22Rv1 (cell line): ENCODE measurements around the gene IP6K1.

Experiments
- H3K27ac ChIP-seq: fragments of 450-650 bp; 2 replicates; pipeline ENCODE4 v1.5.1; 2017
- ZFX ChIP-seq: fragments of 450-650 bp; IDR thresholded peaks from 2 replicates; pipeline ENCODE4 v1.6.1; 2017; ENCODE audit warnings: antibody characterized with exemption, borderline replicate concordance
- TF ChIP-seq, protein P1 (sequence below): fragments of 450-650 bp; IDR thresholded peaks from 2 replicates; pipeline ENCODE4 v1.5.1; 2017; ENCODE audit warnings: mild to moderate bottlenecking

IP6K1 gene

DNA sequence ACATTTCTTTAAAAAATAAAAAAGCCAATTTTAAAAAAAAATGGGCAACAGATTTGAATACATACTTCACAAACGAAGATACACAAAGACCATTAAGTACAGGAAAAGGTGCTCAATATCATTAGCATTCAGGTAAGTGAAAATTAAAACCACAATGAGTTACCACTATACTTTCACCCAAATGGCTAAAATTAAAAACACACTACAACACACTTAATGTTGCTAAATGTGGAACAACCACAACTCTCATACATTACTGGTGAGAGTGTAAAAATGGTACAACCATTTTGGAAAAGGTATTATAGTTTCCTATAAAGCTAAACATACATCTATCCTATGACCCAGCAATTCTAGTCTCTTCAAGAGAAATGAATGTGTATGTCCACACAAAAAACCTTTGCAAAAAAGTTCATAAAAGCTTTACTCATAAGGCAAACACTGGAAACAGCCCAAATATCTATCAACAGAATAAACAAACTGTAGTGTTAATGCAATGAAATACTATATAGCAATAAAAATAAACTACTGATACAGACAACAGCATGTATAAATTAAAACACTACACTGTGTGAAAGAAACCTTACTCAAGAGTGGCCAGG, 14.9 kb downstream of the IP6K1 start:
- TF ChIP-seq ZFX = no peak
- TF ChIP-seq, protein P1, sequence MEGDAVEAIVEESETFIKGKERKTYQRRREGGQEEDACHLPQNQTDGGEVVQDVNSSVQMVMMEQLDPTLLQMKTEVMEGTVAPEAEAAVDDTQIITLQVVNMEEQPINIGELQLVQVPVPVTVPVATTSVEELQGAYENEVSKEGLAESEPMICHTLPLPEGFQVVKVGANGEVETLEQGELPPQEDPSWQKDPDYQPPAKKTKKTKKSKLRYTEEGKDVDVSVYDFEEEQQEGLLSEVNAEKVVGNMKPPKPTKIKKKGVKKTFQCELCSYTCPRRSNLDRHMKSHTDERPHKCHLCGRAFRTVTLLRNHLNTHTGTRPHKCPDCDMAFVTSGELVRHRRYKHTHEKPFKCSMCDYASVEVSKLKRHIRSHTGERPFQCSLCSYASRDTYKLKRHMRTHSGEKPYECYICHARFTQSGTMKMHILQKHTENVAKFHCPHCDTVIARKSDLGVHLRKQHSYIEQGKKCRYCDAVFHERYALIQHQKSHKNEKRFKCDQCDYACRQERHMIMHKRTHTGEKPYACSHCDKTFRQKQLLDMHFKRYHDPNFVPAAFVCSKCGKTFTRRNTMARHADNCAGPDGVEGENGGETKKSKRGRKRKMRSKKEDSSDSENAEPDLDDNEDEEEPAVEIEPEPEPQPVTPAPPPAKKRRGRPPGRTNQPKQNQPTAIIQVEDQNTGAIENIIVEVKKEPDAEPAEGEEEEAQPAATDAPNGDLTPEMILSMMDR = no peak
- no peak overlapping the region for H3K27ac ChIP-seq

DNA sequence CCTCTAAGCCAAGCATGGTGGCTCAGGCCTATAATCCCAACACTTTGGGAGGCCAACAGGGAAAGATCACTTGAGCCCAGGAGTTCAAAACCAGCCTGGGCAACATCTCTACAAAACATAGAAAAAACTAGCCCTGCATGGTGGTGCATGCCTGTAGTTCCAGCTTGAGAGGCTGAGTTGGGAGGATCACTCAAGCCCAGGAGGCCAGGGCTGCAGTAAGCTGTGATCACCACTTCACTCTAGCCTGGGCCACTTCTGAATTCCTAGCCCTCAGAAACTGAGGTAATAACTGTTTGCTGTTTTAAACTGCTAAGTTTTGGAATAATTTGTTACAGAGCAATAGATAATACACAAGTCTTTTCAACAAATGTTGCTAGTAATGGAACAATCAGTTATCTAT, 16.4 kb downstream of the IP6K1 start:
- TF ChIP-seq, protein P1 = no peak
- no peak for TF ChIP-seq ZFX
- no peak overlapping the region for H3K27ac ChIP-seq

DNA sequence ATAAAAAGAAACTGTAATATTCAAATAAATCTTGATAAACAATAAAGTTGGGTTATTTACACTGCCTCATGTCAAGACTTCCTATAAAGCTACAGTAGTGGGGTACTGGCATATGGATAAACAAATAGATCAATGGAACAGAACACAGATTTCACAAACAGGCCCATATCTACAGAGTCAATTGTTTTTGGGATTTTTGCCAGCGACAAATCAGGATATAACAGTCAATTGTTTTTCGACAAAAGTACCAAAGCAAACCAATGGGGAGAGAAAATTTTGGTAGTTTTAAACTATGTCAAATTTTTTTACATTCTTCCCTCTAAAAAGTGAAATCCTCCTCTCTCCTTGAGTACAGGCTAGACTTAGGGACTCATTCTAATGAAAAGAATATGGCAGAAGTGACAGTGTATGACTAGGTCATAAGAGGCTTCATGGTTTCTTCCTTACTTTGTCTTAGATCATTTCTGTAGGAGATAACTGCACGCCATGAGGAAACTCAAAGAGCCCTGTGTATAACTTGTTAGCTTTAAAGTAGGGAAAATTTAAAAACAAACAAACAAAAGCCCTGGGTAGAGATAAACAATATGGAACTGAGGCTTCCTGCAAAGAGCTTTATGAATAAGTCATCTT, 16.9 kb downstream of the IP6K1 start:
- TF ChIP-seq ZFX = no peak
- TF ChIP-seq, protein P1 = no peak
- H3K27ac ChIP-seq = no peak overlapping the region

DNA sequence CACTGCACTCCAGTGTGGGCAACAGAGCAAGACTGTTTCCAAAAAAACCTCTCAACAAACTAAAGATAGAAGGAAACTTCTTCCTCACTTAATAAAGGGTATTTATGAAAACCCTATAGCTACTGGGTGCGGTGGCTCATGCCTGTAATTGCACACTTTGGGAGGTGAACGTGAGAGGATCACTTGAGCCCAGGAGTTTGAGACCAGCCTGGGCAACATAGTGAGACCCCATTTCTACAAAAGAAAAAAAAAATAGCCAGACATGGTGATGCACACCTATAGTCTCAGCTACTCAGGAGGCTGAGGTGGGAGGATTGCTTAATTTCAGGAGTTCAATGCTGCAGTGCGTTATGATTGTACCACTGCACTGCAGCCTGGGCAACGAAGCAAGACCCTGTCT, 22.4 kb downstream of the IP6K1 start:
- no peak for TF ChIP-seq ZFX
- TF ChIP-seq, protein P1 = no peak
- no peak overlapping the region for H3K27ac ChIP-seq

DNA sequence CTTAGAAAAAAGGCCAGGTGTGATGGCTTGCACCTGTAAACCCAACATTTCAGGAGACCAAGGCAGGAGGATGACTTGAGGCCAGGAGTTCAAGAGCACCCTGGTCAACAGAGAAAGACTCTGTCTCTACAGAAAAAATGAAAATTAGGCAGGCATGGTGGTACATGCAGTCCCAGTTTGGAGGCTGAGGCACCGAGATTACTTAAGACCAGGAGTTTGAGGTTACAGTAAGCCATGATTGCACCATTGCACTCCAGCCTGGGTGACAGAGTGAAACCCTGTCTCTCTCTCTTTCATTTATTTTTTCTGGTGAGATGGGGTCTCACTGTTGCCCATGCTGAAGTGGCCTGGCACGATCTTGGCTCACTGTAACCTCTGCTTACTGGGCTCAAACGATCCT, 24.7 kb downstream of the IP6K1 start:
- TF ChIP-seq, protein P1 = no peak
- TF ChIP-seq ZFX = no peak
- H3K27ac ChIP-seq = no peak overlapping the region

DNA sequence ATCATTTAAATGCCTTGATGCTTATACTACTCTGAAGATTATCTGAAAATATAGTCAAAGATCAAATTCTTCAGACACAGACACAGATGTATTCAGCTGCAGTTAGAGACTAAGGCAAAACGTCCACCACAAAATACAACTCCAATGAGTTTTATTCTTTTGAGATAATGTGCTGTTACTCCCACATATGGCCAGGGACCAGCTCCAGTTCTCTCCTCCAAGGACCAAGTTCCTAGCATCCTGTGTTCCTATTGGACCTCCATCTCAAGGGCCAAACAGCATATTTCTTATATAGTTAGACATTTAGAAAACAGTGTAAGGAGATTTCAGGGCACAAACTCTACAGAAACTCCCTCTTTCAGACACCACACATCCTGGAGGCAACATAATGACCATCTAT, 27.1 kb downstream of the IP6K1 start:
- H3K27ac ChIP-seq = no peak overlapping the region
- TF ChIP-seq, protein P1 = no peak
- TF ChIP-seq ZFX = no peak

DNA sequence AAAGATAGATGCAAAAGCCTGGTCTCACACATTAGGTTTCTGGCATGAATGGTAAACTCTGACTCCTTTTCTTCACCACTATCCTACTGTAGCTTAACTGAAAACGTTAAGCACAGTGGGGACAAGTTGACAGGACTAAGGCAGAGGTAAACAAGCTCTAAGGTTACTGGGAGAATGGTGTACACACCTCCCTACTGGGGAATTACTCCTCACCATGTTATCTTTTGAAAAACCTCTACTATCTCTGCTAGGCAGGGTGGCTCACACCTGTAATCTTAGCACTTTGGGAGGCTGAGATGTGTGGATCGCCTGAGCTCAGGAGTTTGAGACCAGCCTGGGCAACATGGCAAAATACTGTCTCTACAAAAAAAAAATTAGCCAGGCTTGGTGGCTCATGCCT, 29.1 kb downstream of the IP6K1 start:
- no peak overlapping the region for H3K27ac ChIP-seq
- no peak for TF ChIP-seq ZFX
- TF ChIP-seq, protein P1 = no peak
